HCT116 (cell line): ENCODE data around the gene OR1E2. TPM values are rescaled to one million over a fixed set of nuclear protein-coding genes. Genes with fewer than 3 reads are reported as not detected.

Source experiments
- ATAC-seq: fragments of 200-7000 bp; cut with Tn5 transposase; 2 replicates; pipeline ENCODE4 v1.9.1; 2020; ENCODE audit warnings: mild to moderate bottlenecking, moderate library complexity
- BruUV-seq: library from RNA; stranded (reverse); fragments of 400-500 nt; replicated peaks from 2 replicates; lab custom pipeline; 2021; lab: Mats Ljungman, UMichigan
- CTCF ChIA-PET: fragments of 300-600 bp; sonication (Branson Sonifier 250); formaldehyde crosslinking; loops from one replicate; lab custom pipeline; 2021; ENCODE audit warnings: antibody characterized with exemption; lab: Charles Lee
- POLR2A ChIA-PET: fragments of 300-600, 350-600 bp; sonication (Branson Sonifier 250); formaldehyde crosslinking; loops from one replicate; lab custom pipeline; 2021; ENCODE audit warnings: antibody characterized with exemption; lab: Charles Lee
- RAD21 ChIA-PET, 2 experiments: fragments of 300-600 bp; sonication (Branson Sonifier 250); formaldehyde crosslinking; loops; one replicate each; lab custom pipeline; 2023; ENCODE audit warnings: low total read pairs in 2 of 2; ENCODE audit not compliant: uncharacterized antibody in 2 of 2, unreplicated experiment in 2 of 2, low non-redundant PET in 1 of 2; lab: Charles Lee
- DNase-seq: peaks from one replicate; pipeline ENCODE4 v3.0.0-alpha.2; 2010; ENCODE audit warnings: low read depth, low spot score
- H2AFZ ChIP-seq: fragments of 200-600 bp; shearing (Covaris generic), sonication (generic); 2 replicates; pipeline ENCODE4 v1.6.1; 2017; ENCODE audit warnings: low read depth, mixed run types, mixed read lengths, antibody characterized with exemption, low read length; ENCODE audit not compliant: poor library complexity, severe bottlenecking
- H3K27ac ChIP-seq: 2 replicates; pipeline ENCODE4 v1.5.1; 2012; ENCODE audit warnings: low read depth, low read length
- H3K27me3 ChIP-seq: fragments of 200-600 bp; sonication (generic); 2 replicates; pipeline ENCODE4 v1.6.1; 2016; ENCODE audit warnings: mixed run types, low read length, mixed read lengths; ENCODE audit not compliant: insufficient read depth
- H3K36me3 ChIP-seq, 2 experiments: fragments of 200-500 bp in 1 of 2; fragments of 200-600 bp in 1 of 2; sonication (Bioruptor generic) in 1 of 2; sonication (generic) in 1 of 2; 2 replicates each; pipeline versions ENCODE4 v1.5.1 to v1.6.1; 2014 to 2016; ENCODE audit warnings: low read length in 2 of 2, inconsistent platforms in 1 of 2, mixed read lengths in 1 of 2, mixed run types in 1 of 2; ENCODE audit not compliant: insufficient read depth in 2 of 2, control insufficient read depth in 1 of 2
- H3K4me1 ChIP-seq, 2 experiments: fragments of 200-600 bp in 1 of 2; sonication (generic) in 1 of 2; 2 replicates each; pipeline versions ENCODE4 v1.5.1 to v1.6.1; 2012 to 2017; ENCODE audit warnings: low read length in 2 of 2, inconsistent platforms in 1 of 2, mild to moderate bottlenecking in 1 of 2, mixed read lengths in 1 of 2, mixed run types in 1 of 2, moderate library complexity in 1 of 2; ENCODE audit not compliant: insufficient read depth in 2 of 2, control insufficient read depth in 1 of 2
- H3K4me2 ChIP-seq: fragments of 200-600 bp; sonication (generic); 2 replicates; pipeline ENCODE4 v1.6.1; 2017; ENCODE audit warnings: mixed run types, low read length, mixed read lengths
- H3K4me3 ChIP-seq, 2 experiments: fragments of 200-600 bp in 1 of 2; sonication (generic) in 1 of 2; replicated peaks in 1 of 2; 2 replicates each; pipeline ENCODE4 v1.5.1; 2011 to 2016; ENCODE audit warnings: low read length in 2 of 2, control low read depth in 1 of 2, low read depth in 1 of 2, mild to moderate bottlenecking in 1 of 2, mixed read lengths in 1 of 2, mixed run types in 1 of 2
- H3K79me2 ChIP-seq: fragments of 200-600 bp; sonication (generic); 2 replicates; pipeline ENCODE4 v1.6.1; 2017; ENCODE audit warnings: mild to moderate bottlenecking, mixed run types, low read length, moderate library complexity, mixed read lengths; ENCODE audit not compliant: insufficient read depth
- H3K9ac ChIP-seq: fragments of 200-600 bp; sonication (generic); 2 replicates; pipeline ENCODE4 v1.6.1; 2016; ENCODE audit warnings: low read length, mixed read lengths
- H3K9me2 ChIP-seq: fragments of 200-600 bp; sonication (generic), shearing (Covaris generic); 2 replicates; pipeline ENCODE4 v1.6.1; 2017; ENCODE audit warnings: mixed run types, mild to moderate bottlenecking, moderate library complexity; ENCODE audit not compliant: insufficient read depth
- H3K9me3 ChIP-seq, 2 experiments: fragments of 200-500 bp in 1 of 2; fragments of 200-600 bp in 1 of 2; sonication (Bioruptor generic) in 1 of 2; sonication (generic) in 1 of 2; 2 replicates each; pipeline ENCODE4 v1.6.1; 2014 to 2017; ENCODE audit warnings: low read length in 2 of 2, mixed read lengths in 2 of 2, inconsistent platforms in 1 of 2, low read depth in 1 of 2, mild to moderate bottlenecking in 1 of 2, mixed run types in 1 of 2, moderate library complexity in 1 of 2; ENCODE audit not compliant: control insufficient read depth in 1 of 2, insufficient read depth in 1 of 2
- H4K20me1 ChIP-seq: fragments of 200-600 bp; sonication (generic), shearing (Covaris generic); 2 replicates; pipeline ENCODE4 v1.6.1; 2017; ENCODE audit warnings: mixed run types, mild to moderate bottlenecking, moderate library complexity; ENCODE audit not compliant: insufficient read depth
- CEBPB ChIP-seq: IDR thresholded peaks from 2 replicates; pipeline ENCODE4 v1.6.1; 2012; ENCODE audit warnings: low read depth
- ELF1 ChIP-seq: IDR thresholded peaks from 2 replicates; pipeline ENCODE4 v1.6.1; 2012; ENCODE audit warnings: low read depth, borderline replicate concordance
- EZH2 ChIP-seq: fragments of 200-600 bp; sonication (generic); IDR thresholded peaks from 2 replicates; pipeline ENCODE4 v1.6.1; 2017; ENCODE audit warnings: antibody characterized with exemption, mixed run types
- JUND ChIP-seq: IDR thresholded peaks from 2 replicates; pipeline ENCODE4 v1.6.1; 2012
- POLR2AphosphoS5 ChIP-seq: IDR thresholded peaks from 2 replicates; pipeline ENCODE4 v1.6.1; 2011; ENCODE audit warnings: mild to moderate bottlenecking, low read depth, low read length, moderate library complexity
- SIN3A ChIP-seq: IDR thresholded peaks from 2 replicates; pipeline ENCODE4 v1.6.1; 2012; ENCODE audit warnings: low read depth
- SP1 ChIP-seq: IDR thresholded peaks from 2 replicates; pipeline ENCODE4 v1.6.1; 2012; ENCODE audit warnings: low read depth
- TCF7L2 ChIP-seq: IDR thresholded peaks from 2 replicates; pipeline ENCODE4 v1.7.0; 2011; ENCODE audit warnings: borderline replicate concordance, inconsistent platforms; ENCODE audit not compliant: insufficient read depth, insufficient read length; ENCODE audit errors: extremely low read depth
- YY1 ChIP-seq: IDR thresholded peaks from 2 replicates; pipeline ENCODE4 v1.6.1; 2011; ENCODE audit warnings: low read length, low read depth, moderate library complexity, mild to moderate bottlenecking; ENCODE audit not compliant: insufficient replicate concordance; ENCODE audit errors: extremely low read depth
- ZFX ChIP-seq: fragments of 450-650 bp; IDR thresholded peaks from 2 replicates; pipeline ENCODE4 v1.6.1; 2017
- intact Hi-C: fragments of 100-400 bp; cut with micrococcal nuclease; formaldehyde crosslinking; loops from 2 replicates; pipeline ENCODE4 v1.10.0; 2022
- total RNA-seq: library from RNA; stranded (reverse); gene quantifications from one replicate; pipeline ENCODE4 v1.2.1, GENCODE V29; 2021; ENCODE audit not compliant: unreplicated experiment
- TF ChIP-seq, protein P1 (sequence below), 3 experiments: fragments of 200-600 bp in 1 of 3; sonication (generic) in 1 of 3; IDR thresholded peaks in 2 of 3; conservative IDR thresholded peaks in 1 of 3; 2 replicates each; pipeline ENCODE4 v1.5.1; 2012 to 2017; ENCODE audit warnings: low read depth in 2 of 3, low read length in 2 of 3, antibody characterized with exemption in 1 of 3, borderline replicate concordance in 1 of 3, control low read depth in 1 of 3, mild to moderate bottlenecking in 1 of 3, mixed read lengths in 1 of 3, mixed run types in 1 of 3, moderate library complexity in 1 of 3; ENCODE audit not compliant: insufficient read depth in 1 of 3
- TF ChIP-seq, protein P2 (sequence below): IDR thresholded peaks from 2 replicates; pipeline ENCODE4 v1.6.1; 2012
- TF ChIP-seq, protein P3 (sequence below): IDR thresholded peaks from 2 replicates; pipeline ENCODE4 v1.6.1; 2011; ENCODE audit warnings: mild to moderate bottlenecking, low read length, moderate library complexity; ENCODE audit not compliant: insufficient replicate concordance; ENCODE audit errors: extremely low read depth

Gene OR1E2
- total RNA-seq, 1 experiment from 2014 or later = not detected

DNA sequence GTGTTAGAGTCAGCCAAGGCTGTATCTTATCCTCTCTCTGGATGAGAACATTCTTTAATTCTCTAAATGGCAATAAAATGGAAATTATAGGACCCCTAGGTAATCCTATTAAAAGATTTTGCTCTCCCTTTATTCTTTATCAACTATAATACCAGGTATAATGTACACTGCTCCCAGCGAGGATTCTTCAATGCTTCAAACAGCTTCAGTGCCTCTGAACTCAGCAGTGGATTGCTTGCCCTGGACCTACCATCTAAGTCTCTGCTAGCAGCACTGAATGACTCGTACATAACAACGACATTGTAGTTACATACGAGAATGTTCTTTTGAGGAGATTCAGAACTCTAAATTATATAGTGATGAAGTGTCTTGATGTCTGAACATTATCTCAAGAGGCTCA is 43.9 kb downstream of the OR1E2 start:
- no peak overlapping the region for H2AFZ ChIP-seq
- no peak overlapping the region for H3K4me2 ChIP-seq
- no peak overlapping the region for H3K27ac ChIP-seq
- H3K4me3 ChIP-seq = no peak overlapping the region
- peaks cover 11% of the 10 kb centered on the region for H3K27me3 ChIP-seq
- H3K9ac ChIP-seq = no peak overlapping the region
- intact Hi-C loops = no loop called here
- no peaks in the 10 kb centered on the region for H3K9me3 ChIP-seq
- CTCF ChIA-PET = no interaction called here
- H4K20me1 ChIP-seq = no peaks in the 10 kb centered on the region
- H3K9me2 ChIP-seq = no peaks in the 10 kb centered on the region
- no TSS peak for BruUV-seq
- TF ChIP-seq ZFX (no peak), YY1 (no peak), TCF7L2 (no peak), SIN3A (no peak), SP1 (no peak), CEBPB (no peak), JUND (no peak), POLR2AphosphoS5 (no peak), EZH2 (no peak), ELF1 (no peak)
- TF ChIP-seq, protein P1, sequence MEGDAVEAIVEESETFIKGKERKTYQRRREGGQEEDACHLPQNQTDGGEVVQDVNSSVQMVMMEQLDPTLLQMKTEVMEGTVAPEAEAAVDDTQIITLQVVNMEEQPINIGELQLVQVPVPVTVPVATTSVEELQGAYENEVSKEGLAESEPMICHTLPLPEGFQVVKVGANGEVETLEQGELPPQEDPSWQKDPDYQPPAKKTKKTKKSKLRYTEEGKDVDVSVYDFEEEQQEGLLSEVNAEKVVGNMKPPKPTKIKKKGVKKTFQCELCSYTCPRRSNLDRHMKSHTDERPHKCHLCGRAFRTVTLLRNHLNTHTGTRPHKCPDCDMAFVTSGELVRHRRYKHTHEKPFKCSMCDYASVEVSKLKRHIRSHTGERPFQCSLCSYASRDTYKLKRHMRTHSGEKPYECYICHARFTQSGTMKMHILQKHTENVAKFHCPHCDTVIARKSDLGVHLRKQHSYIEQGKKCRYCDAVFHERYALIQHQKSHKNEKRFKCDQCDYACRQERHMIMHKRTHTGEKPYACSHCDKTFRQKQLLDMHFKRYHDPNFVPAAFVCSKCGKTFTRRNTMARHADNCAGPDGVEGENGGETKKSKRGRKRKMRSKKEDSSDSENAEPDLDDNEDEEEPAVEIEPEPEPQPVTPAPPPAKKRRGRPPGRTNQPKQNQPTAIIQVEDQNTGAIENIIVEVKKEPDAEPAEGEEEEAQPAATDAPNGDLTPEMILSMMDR (IDR thresholded peaks at IDR 0.05 in 2 of 3, conservative IDR thresholded peaks at IDR 0.05 in 1 of 3; ENCODE audit: borderline replicate concordance in 1 of 3, insufficient read depth in 1 of 3, low read depth in 2 of 3, low read length in 2 of 3) = no peak
- TF ChIP-seq, protein P2, sequence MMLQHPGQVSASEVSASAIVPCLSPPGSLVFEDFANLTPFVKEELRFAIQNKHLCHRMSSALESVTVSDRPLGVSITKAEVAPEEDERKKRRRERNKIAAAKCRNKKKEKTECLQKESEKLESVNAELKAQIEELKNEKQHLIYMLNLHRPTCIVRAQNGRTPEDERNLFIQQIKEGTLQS = no peak
- TF ChIP-seq, protein P3, sequence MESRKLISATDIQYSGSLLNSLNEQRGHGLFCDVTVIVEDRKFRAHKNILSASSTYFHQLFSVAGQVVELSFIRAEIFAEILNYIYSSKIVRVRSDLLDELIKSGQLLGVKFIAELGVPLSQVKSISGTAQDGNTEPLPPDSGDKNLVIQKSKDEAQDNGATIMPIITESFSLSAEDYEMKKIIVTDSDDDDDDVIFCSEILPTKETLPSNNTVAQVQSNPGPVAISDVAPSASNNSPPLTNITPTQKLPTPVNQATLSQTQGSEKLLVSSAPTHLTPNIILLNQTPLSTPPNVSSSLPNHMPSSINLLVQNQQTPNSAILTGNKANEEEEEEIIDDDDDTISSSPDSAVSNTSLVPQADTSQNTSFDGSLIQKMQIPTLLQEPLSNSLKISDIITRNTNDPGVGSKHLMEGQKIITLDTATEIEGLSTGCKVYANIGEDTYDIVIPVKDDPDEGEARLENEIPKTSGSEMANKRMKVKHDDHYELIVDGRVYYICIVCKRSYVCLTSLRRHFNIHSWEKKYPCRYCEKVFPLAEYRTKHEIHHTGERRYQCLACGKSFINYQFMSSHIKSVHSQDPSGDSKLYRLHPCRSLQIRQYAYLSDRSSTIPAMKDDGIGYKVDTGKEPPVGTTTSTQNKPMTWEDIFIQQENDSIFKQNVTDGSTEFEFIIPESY = no peak
- TF ChIP-seq, all 23 proteins: peak for 0
- ATAC-seq (no peak), DNase-seq (no peak)
- ChIA-PET POLR2A (no interaction called here), RAD21 (no interaction called here)
- Histone ChIP-seq H3K36me3 (no peaks in the 10 kb centered on the region), H3K4me1 (no peaks in the 10 kb centered on the region), H3K79me2 (no peaks in the 10 kb centered on the region)
